GM23248 (cell line): Measurements from ENCODE around the gene BSG. TPM values are rescaled to one million over a fixed set of nuclear protein-coding genes. Genes with fewer than 3 reads are reported as not detected.
A peak's percentile ranks its signal among the peaks of the same experiment; 100 is the strongest.

Experiments
- DNase-seq: peaks from one replicate; pipeline ENCODE4 v3.0.0-alpha.2; 2015
- H2AFZ ChIP-seq: fragments of 200-600 bp; sonication (generic); 2 replicates; pipeline ENCODE4 v1.6.1; 2016; ENCODE audit warnings: antibody characterized with exemption
- H3F3A ChIP-seq: fragments of 200-600 bp; sonication (generic); 2 replicates; pipeline ENCODE4 v1.6.1; 2016; ENCODE audit warnings: mild to moderate bottlenecking, antibody characterized with exemption, mixed run types; ENCODE audit not compliant: insufficient read depth
- H3K27ac ChIP-seq: fragments of 200-600 bp; sonication (generic); 2 replicates; pipeline ENCODE4 v1.5.1; 2016; ENCODE audit warnings: mild to moderate bottlenecking
- H3K27me3 ChIP-seq: fragments of 200-600 bp; sonication (generic); replicated peaks from 2 replicates; pipeline ENCODE4 v1.6.1; 2016; ENCODE audit warnings: mild to moderate bottlenecking; ENCODE audit not compliant: insufficient read depth
- H3K36me3 ChIP-seq: fragments of 200-600 bp; sonication (generic); 2 replicates; pipeline ENCODE4 v1.6.1; 2016; ENCODE audit warnings: low read depth, mild to moderate bottlenecking
- H3K4me1 ChIP-seq: fragments of 200-600 bp; sonication (generic); 2 replicates; pipeline ENCODE4 v1.6.1; 2016; ENCODE audit warnings: mild to moderate bottlenecking; ENCODE audit not compliant: insufficient read depth
- H3K4me2 ChIP-seq: fragments of 200-600 bp; sonication (generic); one replicate; pipeline ENCODE4 v1.6.1; 2016; ENCODE audit warnings: mild to moderate bottlenecking; ENCODE audit not compliant: unreplicated experiment
- H3K4me3 ChIP-seq: fragments of 200-600 bp; sonication (generic); 2 replicates; pipeline ENCODE4 v1.5.1; 2016; ENCODE audit warnings: mild to moderate bottlenecking
- H3K79me2 ChIP-seq: fragments of 200-600 bp; sonication (generic); 2 replicates; pipeline ENCODE4 v1.6.1; 2016; ENCODE audit warnings: mild to moderate bottlenecking; ENCODE audit not compliant: insufficient read depth
- H3K9ac ChIP-seq: fragments of 200-600 bp; sonication (generic); 2 replicates; pipeline ENCODE4 v1.6.1; 2016; ENCODE audit warnings: mild to moderate bottlenecking
- H3K9me2 ChIP-seq: fragments of 200-600 bp; sonication (generic); 2 replicates; pipeline ENCODE4 v1.6.1; 2016; ENCODE audit warnings: mixed run types, mild to moderate bottlenecking, moderate library complexity; ENCODE audit not compliant: insufficient read depth
- H3K9me3 ChIP-seq: fragments of 200-600 bp; sonication (generic); one replicate; pipeline ENCODE4 v1.6.1; 2017; ENCODE audit warnings: low read depth
- H4K20me1 ChIP-seq: fragments of 200-600 bp; sonication (generic); 2 replicates; pipeline ENCODE4 v1.6.0; 2016; ENCODE audit not compliant: insufficient read depth
- EZH2 ChIP-seq: fragments of 200-600 bp; sonication (generic); IDR thresholded peaks from 2 replicates; pipeline ENCODE4 v1.6.1; 2018; ENCODE audit warnings: antibody characterized with exemption, mild to moderate bottlenecking; ENCODE audit not compliant: insufficient read depth, poor library complexity, severe bottlenecking
- EZH2phosphoT487 ChIP-seq: fragments of 200-600 bp; sonication (generic); IDR thresholded peaks from 2 replicates; pipeline ENCODE4 v1.6.1; 2018; ENCODE audit warnings: antibody characterized with exemption, moderate library complexity, mild to moderate bottlenecking, low read depth; ENCODE audit not compliant: insufficient read depth
- WGBS, 2 experiments: methylation state at CpG; one replicate each; pipeline ENCODE4 v1.1.6; 2015 to 2017; ENCODE audit warnings: low lambda C conversion rate in 2 of 2, low coverage in 1 of 2; ENCODE audit errors: missing lambda C conversion rate in 2 of 2; 5-methylcytosine and 5-hydroxymethylcytosine counted together
- in situ Hi-C: fragments of 300-500 bp; cut with MboI; formaldehyde crosslinking; loops from 2 replicates; pipeline ENCODE4 v1.15.0; 2020
- polyA plus RNA-seq: library from polyadenylated mRNA; unstranded; fragments of >200 nt; fragmentation: Nextera tagmentation; extraction: Ambion mirVana; gene quantifications from 2 replicates; pipeline ENCODE4 v1.2.1, GENCODE V29; 2016
- total RNA-seq: library from RNA; depleted of rRNA; stranded (reverse); fragments of >200 nt; shearing (Covaris generic); gene quantifications from 2 replicates; pipeline ENCODE4 v1.2.3, GENCODE V29; 2014

BSG gene
- total and polyA plus RNA-seq, 2 experiments from 2014 or later = 939 to 955 TPM

DNA sequence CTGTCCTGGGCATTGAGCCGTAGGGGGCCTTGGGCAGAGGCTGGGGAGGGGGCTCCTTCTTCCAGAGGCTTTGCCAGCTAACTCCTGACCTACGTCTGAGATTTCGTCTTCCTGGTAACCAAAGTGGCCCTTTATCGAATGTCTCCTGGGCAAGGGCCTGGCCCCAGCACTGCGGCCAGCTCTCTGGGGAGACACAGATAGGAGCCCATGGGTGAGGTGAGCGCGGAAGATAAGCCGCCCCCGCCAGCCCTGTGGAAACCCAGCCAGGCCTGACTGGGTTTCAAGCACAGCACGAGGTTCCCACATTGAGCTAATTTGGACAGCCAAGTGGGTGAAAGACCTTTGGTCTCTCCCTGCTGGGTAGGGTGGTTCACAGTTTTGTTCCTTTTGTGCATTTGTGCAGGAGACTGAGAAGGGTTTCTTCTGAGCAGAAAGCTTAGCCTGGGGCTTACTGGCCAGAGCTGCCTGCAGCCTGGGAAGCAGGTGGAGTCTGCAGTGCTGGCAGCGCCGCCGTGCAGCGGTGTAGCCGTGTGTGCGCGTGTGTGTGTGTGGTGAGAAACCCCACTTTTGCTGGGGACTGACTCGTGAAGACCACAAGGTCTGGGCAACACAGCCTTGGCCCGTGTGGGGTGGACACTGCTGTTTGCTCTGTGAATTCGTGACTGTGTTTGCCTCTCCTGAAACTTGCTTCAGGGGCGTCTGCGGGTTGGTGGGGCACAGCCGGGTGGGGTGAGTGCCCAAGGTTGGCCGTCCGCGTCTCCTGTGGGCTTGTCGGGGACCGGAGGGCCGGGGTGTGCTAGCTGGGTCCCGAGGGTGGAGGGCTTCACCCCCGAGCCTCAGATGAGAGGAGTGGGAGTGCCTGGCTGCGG is 2.5 kb downstream of the BSG start:
- Histone ChIP-seq H3K79me2 (peaks cover 73% of the 10 kb centered on the region), H3K4me2 (peak overlapping the region; percentile 98), H3K27ac (peak overlapping the region; percentile 44), H3K27me3 (no peaks in the 10 kb centered on the region), H3K4me1 (peaks cover 30% of the 10 kb centered on the region), H3K9ac (peak overlapping the region; percentile 63), H3K36me3 (no peaks in the 10 kb centered on the region), H3K4me3 (peak overlapping the region; percentile 64), H4K20me1 (no peaks in the 10 kb centered on the region), H2AFZ (no peak overlapping the region), H3K9me3 (no peaks in the 10 kb centered on the region), H3K9me2 (no peaks in the 10 kb centered on the region), H3F3A (peaks cover 4% of the 10 kb centered on the region; the same call in 1 of the 2 replicates)
- TF ChIP-seq EZH2phosphoT487 (no peak), EZH2 (no peak)
- in situ Hi-C loops = no loop called here
- DNase-seq = peak; percentile 68
- 25 to 32% methylated on average over 22 to 32 of the region's 32 CpGs for WGBS, 2 experiments

DNA sequence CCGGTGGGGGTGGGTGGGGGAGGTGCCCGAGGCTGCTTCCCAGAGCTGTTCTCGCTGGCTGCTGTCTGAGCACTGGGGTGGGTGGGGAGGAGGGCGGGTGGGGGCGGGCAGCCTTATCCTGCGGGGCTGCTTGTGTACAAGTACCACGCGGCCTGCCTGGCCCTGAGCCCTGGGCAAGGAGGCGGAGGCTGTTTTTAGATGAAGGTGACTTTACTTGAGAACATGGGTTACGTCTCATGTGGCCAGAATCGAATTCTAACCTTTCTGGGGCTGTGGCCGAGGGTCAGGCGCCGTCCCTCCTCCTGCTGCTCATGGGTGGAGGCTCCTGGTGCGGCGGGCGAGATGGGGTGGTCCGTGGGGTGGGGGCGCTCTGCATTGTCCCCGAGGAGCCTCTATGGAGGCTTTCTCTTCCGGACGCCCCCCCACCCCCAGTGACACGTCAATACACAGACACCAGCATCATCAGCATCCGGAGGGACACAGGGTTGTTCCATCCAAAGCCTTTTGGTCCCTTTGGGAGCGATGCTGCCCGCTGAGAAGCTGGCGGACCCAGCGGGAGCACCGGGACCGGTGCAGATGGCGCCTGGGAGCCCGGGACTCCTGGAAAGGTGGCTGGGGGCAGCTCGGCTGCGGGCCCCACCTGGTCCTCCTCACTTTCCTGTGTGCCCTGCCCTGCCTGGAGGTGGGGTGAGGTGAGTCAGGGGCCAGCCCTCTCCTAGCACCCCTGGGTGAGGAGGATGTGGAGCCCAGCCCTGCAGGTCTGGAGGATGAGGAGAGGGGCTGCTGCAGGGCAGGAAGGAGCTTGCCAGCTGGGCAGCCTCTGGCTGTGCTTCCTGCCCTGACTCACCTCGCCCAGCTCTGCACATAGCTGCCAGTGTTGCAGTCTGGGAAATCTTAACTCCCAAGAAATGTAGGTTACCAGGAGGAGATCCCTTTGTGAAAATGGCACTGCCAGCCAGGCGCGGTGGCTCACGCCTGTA is 3.4 kb downstream of the BSG start:
- DNase-seq = peak; percentile 88
- peaks cover 30% of the 10 kb centered on the region for H3K4me1 ChIP-seq
- no peaks in the 10 kb centered on the region for H3K36me3 ChIP-seq
- peak overlapping the region; percentile 44 for H3K27ac ChIP-seq
- no peak overlapping the region for H2AFZ ChIP-seq
- peaks cover 82% of the 10 kb centered on the region for H3K79me2 ChIP-seq
- H3K9me2 ChIP-seq = no peaks in the 10 kb centered on the region
- H3K9me3 ChIP-seq = no peaks in the 10 kb centered on the region
- WGBS, 2 experiments = 42 to 47% methylated on average over 35 to 38 of the region's 38 CpGs
- no peaks in the 10 kb centered on the region for H3K27me3 ChIP-seq
- peaks cover 4% of the 10 kb centered on the region; the same call in 1 of the 2 replicates for H3F3A ChIP-seq
- H4K20me1 ChIP-seq = no peaks in the 10 kb centered on the region
- in situ Hi-C loops = no loop called here
- peak overlapping the region; percentile 63 for H3K9ac ChIP-seq
- TF ChIP-seq EZH2phosphoT487 (no peak), EZH2 (no peak)
- H3K4me2 ChIP-seq = peak overlapping the region; percentile 98
- peak overlapping the region; percentile 64 for H3K4me3 ChIP-seq

DNA sequence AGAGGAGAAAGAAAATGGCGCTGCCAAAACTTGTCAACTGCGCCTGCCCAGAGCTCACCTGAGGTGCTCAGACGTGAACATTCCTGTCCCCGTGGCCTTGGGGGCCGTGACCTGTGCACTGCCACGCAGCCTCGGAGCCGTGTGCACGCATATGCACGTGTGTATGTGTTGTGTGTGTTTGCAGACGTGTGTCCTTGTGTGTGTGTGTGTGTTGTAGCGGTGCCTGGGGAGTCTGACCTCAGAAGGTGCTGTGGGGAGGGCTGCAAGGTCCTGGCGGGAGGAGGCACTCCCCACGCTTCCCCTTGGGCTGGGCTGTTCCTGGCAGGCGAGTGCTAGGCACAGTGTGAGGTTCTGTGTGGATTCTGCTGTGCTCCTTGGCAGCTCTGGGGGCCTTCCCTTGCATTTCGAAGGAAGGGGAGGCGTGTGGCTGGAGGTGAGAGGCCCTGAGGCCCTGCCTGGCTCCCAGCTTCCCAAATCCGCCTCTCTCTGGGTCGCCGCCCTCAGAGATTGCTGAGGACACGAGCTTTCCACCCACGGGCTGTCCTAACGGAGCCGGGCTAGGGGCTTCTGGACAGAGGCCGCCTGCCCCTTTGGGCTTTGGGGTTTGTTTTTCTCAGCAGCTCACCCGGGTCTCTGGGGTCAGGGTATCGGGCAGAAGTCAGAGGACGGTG is 4.5 kb downstream of the BSG start:
- Histone ChIP-seq H3K4me3 (no peak overlapping the region), H3K36me3 (no peaks in the 10 kb centered on the region; the same call in 1 of the 2 replicates), H3K9me2 (no peaks in the 10 kb centered on the region), H3F3A (no peaks in the 10 kb centered on the region), H4K20me1 (no peaks in the 10 kb centered on the region), H3K4me2 (no peak overlapping the region), H3K27me3 (no peaks in the 10 kb centered on the region), H2AFZ (no peak overlapping the region), H3K4me1 (peaks cover 27% of the 10 kb centered on the region), H3K79me2 (peaks cover 93% of the 10 kb centered on the region), H3K9me3 (no peaks in the 10 kb centered on the region), H3K9ac (peak overlapping the region; percentile 30; the same call in 1 of the 2 replicates), H3K27ac (0 out of 2 replicates have a peak overlapping the region, but pooled peaks have one; percentile 26)
- in situ Hi-C loops = no loop called here
- DNase-seq = no peak
- WGBS, 2 experiments = 89 to 90% methylated on average over 26 to 28 of the region's 28 CpGs
- TF ChIP-seq EZH2phosphoT487 (no peak), EZH2 (no peak)
